Body of pancreas (tissue), 4 donors: Measurements from ENCODE around the gene SETD6.

Experiments used
- CTCF ChIP-seq, 7 experiments: fragments of 450-650 bp in 4 of 7; fragments of 200-600 bp in 3 of 7; sonication (generic) in 3 of 7; IDR thresholded peaks; one replicate each; pipeline ENCODE4 v1.5.1; 2016 to 2019; ENCODE audit warnings: antibody characterized with exemption in 7 of 7
- POLR2A ChIP-seq, 3 donors: fragments of 450-650 bp; IDR thresholded peaks; one replicate each; pipeline ENCODE4 v1.6.1; 2016; ENCODE audit warnings: antibody characterized with exemption in 3 of 3, mild to moderate bottlenecking in 2 of 3

DNA sequence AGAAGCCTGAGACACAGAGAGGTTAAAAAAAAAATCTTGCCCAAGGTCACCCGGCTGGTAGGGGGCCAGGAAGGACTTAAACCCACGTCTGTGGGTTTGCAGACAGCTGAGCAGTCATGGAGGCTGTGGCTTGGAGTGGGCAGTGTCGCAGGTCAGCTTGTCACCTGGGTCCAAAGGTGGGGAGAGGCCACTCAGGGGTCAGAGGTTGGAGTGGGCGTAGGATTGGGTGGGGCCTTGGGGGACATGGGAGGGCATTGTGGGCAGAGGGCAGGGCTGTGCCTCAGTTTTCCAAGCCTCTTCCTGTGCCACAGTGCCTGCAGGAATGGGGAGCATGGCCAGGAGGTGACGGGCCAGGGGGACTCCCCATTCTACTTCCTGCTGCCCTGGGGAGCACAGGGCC lies 17.4 kb upstream of the SETD6 start:
- no peak for TF ChIP-seq CTCF (IDR thresholded peaks at IDR 0.05)
- no peak for TF ChIP-seq POLR2A (IDR thresholded peaks at IDR 0.05)
